Cardiac fibroblast (primary cell): ENCODE measurements around the gene AKR1C4.
"Not testable (repeated sequence)": the region's sequence is repeated elsewhere in the genome, so short reads cannot be mapped to it uniquely, and the experiment has no call there.

ENCODE experiments used
- DNase-seq, 2 donors: peaks; one replicate each; pipeline versions ENCODE4 v3.0.0 to v3.0.0-alpha.2; 2010; ENCODE audit warnings: low read depth in 2 of 2
- H3K4me3 ChIP-seq, 2 donors: replicated peaks in 1 of 2; 1 replicate in 1 of 2; 2 replicates in 1 of 2; pipeline ENCODE4 v1.5.1; 2011; ENCODE audit warnings: low read depth in 2 of 2, low read length in 2 of 2, mild to moderate bottlenecking in 2 of 2, moderate library complexity in 1 of 2
- TF ChIP-seq, protein P1 (sequence below): IDR thresholded peaks from one replicate; pipeline ENCODE4 v1.5.1; 2011; ENCODE audit warnings: low read depth, mild to moderate bottlenecking, low read length, inconsistent platforms

The AKR1C4 gene

DNA sequence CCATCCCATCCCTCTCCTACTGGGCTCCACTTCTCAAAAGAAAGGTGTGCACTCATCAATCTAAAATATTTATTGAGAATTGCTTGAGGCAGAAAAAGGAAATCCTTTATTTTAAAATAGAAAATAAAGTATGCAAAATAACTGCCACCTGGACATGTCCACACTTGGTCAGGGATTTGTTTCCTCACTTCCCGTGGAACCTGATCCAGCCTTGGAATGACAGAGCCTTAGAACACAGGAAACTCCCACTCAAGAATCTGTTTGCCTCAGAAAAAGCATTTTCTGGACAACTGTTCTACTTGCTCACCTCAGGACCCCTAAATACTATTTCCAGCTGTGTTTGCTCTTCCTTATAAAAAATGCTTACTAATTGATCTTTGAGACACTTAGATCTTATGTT lies 40.7 kb upstream of the AKR1C4 start:
- no peak overlapping the region for H3K4me3 ChIP-seq
- TF ChIP-seq, protein P1, sequence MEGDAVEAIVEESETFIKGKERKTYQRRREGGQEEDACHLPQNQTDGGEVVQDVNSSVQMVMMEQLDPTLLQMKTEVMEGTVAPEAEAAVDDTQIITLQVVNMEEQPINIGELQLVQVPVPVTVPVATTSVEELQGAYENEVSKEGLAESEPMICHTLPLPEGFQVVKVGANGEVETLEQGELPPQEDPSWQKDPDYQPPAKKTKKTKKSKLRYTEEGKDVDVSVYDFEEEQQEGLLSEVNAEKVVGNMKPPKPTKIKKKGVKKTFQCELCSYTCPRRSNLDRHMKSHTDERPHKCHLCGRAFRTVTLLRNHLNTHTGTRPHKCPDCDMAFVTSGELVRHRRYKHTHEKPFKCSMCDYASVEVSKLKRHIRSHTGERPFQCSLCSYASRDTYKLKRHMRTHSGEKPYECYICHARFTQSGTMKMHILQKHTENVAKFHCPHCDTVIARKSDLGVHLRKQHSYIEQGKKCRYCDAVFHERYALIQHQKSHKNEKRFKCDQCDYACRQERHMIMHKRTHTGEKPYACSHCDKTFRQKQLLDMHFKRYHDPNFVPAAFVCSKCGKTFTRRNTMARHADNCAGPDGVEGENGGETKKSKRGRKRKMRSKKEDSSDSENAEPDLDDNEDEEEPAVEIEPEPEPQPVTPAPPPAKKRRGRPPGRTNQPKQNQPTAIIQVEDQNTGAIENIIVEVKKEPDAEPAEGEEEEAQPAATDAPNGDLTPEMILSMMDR: no peak
- peak in 1 of 2 donors; percentile 5 for DNase-seq

- TF ChIP-seq, protein P1: no peak
- DNase-seq: no peak
- H3K4me3 ChIP-seq: no peak overlapping the region
Measured at GRCh38 chr10:5157501-5157900, 39.1 kb upstream of the AKR1C4 start.

DNA sequence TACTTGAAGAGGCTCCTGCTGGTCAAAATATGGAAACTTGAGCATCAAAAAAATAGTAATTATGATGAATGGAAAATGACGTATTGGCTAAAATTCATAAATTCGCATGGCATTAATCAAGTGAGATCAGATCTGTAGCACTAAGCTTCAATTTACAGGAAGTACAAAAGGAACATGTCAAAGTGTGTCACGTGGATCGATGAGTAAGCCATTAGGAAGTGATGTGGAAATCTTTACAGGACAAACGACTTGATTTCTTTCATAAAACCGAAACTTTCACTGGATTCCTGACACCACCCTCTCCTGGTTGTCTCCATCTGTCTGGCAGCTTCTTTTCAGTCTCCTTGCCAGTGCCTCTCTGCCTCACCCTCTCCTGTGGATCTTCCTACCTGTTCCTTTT lies 37.5 kb upstream of the AKR1C4 start:
- TF ChIP-seq, protein P1: no peak
- no peak overlapping the region for H3K4me3 ChIP-seq
- DNase-seq: peak; percentile 1 to 50

DNA sequence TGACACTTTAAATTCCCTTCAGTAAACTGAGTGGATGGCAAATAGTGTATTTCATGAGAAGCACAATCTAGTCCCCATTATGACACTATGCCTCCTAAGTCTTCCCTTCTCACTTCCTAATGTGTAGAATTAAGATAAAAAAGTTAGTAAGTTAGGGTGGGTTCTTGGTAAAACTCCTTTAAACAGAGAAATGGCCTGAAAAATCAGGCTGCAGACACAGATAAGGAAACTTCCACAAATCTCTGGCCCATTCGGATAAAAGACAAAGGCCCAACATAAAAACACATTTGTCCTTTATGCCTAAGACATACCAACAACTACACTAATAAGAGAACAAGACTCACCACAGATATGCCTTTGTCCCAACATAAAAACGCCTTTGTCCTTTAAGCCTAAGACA lies 33.1 kb upstream of the AKR1C4 start:
- H3K4me3 ChIP-seq: no peak overlapping the region
- DNase-seq: no peak
- TF ChIP-seq, protein P1: no peak

DNA sequence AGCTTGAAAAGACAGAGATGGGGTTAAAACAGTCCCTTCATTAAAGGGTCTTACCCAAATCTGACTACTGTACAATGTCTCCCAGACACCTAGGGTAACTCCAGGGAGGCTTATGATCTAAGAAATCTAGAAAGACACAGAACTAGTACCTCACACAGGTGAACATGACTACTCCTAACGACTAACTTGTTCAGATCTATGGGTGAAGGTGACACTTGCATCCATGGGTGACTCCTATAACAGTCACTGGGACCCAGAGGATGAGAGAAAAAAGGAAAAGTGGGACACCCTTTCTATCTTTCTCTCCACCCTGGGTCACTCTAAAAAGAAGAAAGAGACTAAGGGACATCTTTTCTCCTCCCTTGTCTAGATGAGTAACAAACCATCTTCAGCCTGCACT lies 30.9 kb upstream of the AKR1C4 start:
- TF ChIP-seq, protein P1: no peak
- peak; percentile 8 to 31 for DNase-seq
- H3K4me3 ChIP-seq: no peak overlapping the region

- DNase-seq: no peak
- TF ChIP-seq, protein P1: no peak
- H3K4me3 ChIP-seq: no peak overlapping the region
Measured at GRCh38 chr10:5168897-5169420, 27.7 kb upstream of the AKR1C4 start.

- H3K4me3 ChIP-seq, DNase-seq: not testable (repeated sequence)
Measured at GRCh38 chr10:5175581-5175980, 21.1 kb upstream of the AKR1C4 start.

DNA sequence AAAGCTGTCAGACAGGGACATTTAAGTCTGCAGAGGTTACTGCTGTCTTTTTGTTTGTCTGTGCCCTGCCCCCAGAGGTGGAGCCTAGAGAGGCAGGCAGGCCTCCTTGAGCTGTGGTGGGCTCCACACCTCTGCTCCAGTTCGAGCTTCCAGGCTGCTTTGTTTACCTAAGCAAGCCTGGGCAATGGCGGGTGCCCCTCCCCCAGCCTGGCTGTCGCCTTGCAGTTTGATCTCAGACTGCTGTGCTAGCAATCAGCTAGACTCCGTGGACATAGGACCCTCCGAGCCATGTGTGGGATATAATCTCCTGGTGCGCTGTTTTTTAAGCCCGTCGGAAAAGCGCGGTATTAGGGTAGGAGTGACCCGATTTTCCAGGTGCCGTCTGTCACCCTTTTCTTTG lies 16.1 kb upstream of the AKR1C4 start:
- H3K4me3 ChIP-seq, DNase-seq: not testable (repeated sequence)
